HFF-Myc (cell line): ENCODE results near the gene PTPN22.

Experiments used
- DNase-seq: peaks from one replicate; pipeline ENCODE4 v3.0.0-alpha.2; 2011; ENCODE audit warnings: low read depth; ENCODE audit errors: extremely low read depth
- H3K4me3 ChIP-seq: replicated peaks from 2 replicates; pipeline ENCODE4 v1.5.1; 2011; ENCODE audit warnings: low read depth, mild to moderate bottlenecking, control low read depth, low read length
- CTCF ChIP-seq: IDR thresholded peaks from 2 replicates; pipeline ENCODE4 v1.5.1; 2012; ENCODE audit warnings: mild to moderate bottlenecking, low read depth, low read length, control low read depth; ENCODE audit errors: missing control alignments

Gene PTPN22

GRCh38 chr1:113765306-113766230 is 105.9 kb downstream of the PTPN22 start:
- DNase-seq: no peak
- TF ChIP-seq CTCF: no peak
- H3K4me3 ChIP-seq: no peak overlapping the region
